Activated T-cell treated with anti-CD3 and anti-CD28 coated beads, Interleukin-2, amount 50 U/mL, for 48 hours (primary cell): ENCODE data around the gene CLECL1.

Source experiments
- DNase-seq, 2 experiments: peaks; one replicate each; pipeline ENCODE4 v3.0.0-alpha.2; 2020

CLECL1 gene

GRCh38 chr12:9732921-9733461, at the start of gene CLECL1:
Gene CLECL1 (minus strand): TSS chr12:9733097.
- no peak for DNase-seq

GRCh38 chr12:9781360-9781759, 48.5 kb upstream of the CLECL1 start:
- DNase-seq: no peak

DNA sequence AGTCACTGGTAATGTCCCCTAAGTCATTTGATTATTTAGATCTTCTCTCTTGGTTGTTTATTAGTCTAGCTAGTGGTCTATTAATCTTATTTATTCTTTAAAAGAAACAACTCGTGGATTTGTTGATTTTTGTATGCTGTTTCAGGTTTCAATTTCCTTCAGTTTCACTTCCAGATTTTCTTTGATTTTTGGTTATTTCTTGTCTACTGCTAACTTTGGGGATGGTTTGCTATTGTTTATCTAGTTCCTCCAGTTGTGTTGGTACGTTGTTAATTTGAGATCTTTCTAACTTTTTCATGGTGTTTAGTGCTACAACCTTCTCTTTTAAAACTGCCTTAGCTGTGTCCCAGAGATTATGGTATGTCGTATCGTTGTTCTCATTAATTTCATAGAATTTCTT, 46.3 kb upstream of the CLECL1 start:
- no peak for DNase-seq

- no peak for DNase-seq
These were observed 43.9 kb upstream of the CLECL1 start for GRCh38 chr12:9776781-9777180.

GRCh38 chr12:9773216-9773877, 40.5 kb upstream of the CLECL1 start:
- no peak for DNase-seq

- DNase-seq: no peak
These were observed 30.1 kb upstream of the CLECL1 start for GRCh38 chr12:9763025-9763424.

GRCh38 chr12:9762369-9762768, 29.5 kb upstream of the CLECL1 start:
- no peak for DNase-seq

DNA sequence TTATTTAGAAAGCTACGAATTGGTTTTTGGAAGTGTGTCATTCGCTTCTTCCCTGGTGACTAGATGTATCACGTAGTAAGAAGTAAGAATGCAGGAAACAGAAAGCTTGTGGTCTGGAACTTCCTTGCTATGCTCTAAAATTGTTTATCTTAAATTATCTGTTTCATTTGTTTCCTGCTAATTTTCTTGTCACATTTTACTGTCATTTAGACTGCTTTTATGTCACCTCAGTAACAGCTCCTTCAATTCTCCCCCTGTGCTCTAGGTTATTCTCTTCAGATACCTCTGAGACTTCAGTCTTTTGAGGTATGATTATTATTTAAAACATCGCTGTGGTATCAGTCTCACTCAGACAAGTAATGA, 28.5 kb upstream of the CLECL1 start:
- DNase-seq: no peak

DNA sequence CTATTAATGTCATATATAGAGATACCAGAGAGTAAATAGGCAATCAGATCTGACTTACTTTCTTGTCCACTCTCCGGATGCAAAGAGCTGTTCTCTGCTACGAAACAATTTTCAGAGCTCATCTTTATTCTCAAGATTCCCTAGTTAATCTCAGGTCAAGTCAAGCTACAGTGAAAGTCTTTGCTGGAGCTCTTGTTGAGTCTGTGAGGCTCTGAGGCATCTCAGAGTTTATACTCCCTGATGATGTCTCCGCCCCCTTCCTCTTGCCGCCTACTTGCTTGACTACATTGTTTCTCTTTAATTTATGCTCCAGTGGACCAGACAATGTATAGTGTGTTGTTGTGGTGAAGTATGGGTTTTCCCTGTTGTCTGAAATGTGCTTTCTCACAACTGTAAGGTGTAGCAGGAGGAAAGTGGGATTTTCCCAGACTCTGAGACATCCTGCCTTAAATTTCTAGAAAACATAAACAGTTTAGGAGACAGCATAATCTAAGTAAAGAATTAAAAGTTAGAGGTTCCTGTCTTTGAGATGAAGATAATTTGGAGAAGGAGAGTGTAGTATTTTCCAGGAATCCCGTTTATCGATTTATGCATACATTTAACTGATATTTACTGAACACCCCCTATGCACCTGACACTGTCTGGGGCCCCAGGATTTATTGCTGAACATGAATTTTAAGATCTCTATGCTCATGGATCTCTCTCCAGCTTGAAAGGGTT, 28.0 kb upstream of the CLECL1 start, which contains the start of gene CD69:
TSS of gene CD69 (minus strand) at position 203 of the 720 bp plus-strand sequence. CDS start at position 122, 81 bp downstream.
- DNase-seq: peak; percentile 78 to 81

GRCh38 chr12:9760120-9760519, 27.2 kb upstream of the CLECL1 start:
- no peak for DNase-seq

GRCh38 chr12:9759694-9760093, 26.8 kb upstream of the CLECL1 start:
- DNase-seq: no peak

DNA sequence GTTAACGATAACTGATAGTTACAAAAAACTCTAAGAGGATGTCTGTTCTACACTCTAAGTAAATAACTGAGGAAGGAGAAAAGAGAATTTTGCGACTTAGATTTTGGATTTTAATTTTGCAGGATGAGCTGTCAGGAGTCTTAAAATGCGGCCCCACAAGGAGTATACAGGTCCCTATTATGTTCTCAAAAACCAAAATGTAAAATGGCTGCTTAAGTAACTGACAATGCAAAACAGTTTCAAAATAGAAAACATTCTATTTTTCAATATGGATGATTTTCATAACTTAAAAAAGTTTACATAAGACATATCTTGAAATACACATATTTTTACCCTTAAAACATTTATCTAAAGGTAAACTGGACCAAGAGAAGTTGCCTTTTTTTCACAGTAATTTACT, 25.2 kb upstream of the CLECL1 start:
- DNase-seq: no peak

DNA sequence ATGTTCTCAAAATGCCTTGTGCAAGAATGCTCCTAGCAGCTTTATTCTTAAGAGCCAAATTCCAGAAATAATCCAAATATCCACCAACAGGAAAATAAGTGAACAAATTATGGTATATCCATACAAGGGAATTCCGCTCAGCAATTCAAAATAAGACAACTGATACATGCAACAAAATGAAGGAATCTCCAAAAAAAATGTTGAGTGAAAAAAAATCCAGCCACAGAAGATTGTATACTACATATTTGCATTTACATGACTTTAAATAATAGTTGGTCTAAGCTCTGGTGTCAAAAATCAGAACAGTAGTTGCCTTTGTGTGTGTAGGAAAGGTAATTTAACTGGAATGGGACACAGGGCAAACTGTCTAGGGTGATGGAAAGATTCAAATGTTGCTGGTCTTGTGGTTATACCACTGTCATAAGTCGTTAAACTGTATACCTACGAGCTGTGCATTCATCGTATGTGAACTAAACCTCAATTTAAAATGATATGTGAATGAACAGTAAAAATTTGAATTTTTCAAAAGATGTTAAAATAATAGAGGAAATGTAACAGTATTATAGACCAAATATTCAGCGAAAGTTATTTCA, 24.6 kb upstream of the CLECL1 start:
- no peak for DNase-seq

GRCh38 chr12:9756706-9757105, 23.8 kb upstream of the CLECL1 start:
- DNase-seq: no peak

- no peak for DNase-seq
These were observed 23.3 kb upstream of the CLECL1 start for GRCh38 chr12:9756170-9756569.

DNA sequence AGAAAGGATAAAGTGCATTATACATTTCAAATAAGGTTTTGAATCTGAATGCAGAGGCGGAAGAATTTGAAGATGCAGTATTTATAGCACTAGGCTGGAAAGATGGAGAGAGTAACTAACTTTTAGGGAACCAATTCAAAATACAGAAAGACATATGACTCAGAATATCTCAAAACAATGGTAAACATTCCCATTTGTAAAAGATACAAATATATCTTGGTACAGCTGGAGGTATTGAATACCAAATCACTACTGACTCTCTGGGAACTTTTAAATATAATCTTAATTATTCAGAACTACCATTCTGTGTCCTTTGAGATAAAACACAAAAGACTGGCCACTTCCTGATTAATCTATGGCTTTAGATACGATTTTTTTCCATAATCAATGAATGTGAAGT, 22.7 kb upstream of the CLECL1 start:
- no peak for DNase-seq

DNA sequence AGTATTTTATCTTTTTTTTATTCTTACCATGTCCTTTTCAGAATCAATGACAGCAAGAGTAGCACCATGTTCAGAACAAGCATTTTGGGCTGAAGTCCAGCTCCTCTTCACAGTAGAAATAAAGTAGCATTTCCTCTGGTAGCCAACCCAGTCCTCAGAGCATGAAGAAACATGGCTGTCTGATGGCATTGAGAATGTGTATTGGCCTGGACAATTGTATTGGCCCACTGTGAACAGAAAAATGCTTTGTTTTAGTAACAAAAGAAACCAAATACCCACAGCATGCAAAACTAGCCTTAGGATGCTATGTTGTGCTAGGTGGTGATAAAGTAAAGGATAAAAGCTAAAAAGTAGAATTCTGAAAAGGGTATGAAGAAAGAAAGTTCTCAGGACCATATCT, 22.1 kb upstream of the CLECL1 start:
- DNase-seq: no peak

DNA sequence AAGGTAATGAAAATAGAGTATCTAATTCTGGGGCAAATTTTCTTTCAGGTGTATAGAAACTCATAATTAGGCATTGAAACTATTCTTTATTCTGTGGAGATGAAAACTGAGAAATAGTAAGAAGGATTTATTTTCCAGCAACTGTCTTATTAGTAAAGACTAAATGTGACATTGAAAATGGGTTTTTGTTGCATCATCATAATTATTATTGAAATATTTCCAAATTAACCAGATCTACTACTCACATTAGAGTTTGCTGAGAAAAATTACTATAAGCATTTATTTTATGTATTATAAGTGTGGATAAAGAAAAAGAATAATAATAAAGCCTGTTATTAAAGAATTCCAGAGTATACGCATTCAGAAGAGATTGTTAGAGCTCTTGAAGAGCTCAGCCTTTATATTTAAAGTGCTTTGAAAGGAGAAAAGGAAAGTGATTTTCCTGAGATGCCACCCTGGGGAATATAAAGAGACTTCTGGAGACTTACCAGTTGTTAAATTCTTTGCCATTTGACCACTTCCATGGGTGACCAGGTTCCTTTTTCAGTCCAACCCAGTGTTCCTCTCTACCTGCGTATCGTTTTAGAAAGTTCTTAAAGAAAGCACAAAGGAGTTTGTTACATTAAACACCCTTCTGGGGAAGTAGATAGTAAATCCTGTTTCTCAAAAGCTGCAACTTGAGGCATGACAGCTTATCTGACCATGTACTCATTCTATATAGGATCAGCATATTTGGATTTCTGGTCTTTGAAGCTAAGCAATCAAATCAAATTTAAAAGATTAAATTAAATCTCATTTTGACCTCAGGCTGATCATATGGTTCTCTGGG, 21.4 kb upstream of the CLECL1 start:
- no peak for DNase-seq

DNA sequence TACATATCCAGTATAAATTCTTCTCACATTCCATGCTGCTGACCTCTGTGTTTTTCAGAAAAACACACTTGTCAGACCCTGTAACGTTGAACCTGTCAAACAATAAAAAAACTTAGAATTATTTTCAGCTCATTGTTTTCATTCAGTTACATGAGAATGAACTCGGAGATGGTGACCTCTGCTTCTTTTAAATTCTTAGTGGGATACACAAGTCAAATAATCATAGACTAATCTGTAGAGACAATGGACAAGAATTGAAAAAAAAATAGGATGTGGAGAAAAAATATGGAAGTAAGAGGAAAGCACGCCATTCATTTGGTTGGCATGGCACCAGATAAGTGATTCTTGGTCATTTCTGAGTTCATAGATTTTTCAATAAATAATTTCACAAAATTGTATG, 20.6 kb upstream of the CLECL1 start:
- DNase-seq: no peak

DNA sequence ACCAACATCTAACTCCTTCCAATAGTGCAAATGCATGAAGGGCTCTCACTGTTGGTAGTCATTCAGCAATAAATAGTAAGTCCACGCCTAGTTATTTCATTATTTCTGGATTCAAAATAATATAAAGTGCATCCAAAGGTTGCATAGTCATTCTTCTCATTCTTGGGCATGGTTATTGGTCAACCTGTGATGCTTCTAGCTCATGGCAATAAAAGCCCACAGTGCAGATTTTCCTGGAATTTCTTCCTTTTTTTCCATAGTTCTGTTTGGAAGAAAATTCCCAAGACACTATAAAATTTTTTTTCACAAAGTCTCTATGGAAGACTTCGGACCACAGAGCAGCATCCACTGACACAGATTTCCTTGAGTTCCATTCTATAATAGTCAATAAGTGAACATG, 20.2 kb upstream of the CLECL1 start:
- DNase-seq: no peak

GRCh38 chr12:9752145-9752933, 19.4 kb upstream of the CLECL1 start:
- no peak for DNase-seq
